ENCODE measurements around the gene CCDC110.

The CCDC110 gene

DNA sequence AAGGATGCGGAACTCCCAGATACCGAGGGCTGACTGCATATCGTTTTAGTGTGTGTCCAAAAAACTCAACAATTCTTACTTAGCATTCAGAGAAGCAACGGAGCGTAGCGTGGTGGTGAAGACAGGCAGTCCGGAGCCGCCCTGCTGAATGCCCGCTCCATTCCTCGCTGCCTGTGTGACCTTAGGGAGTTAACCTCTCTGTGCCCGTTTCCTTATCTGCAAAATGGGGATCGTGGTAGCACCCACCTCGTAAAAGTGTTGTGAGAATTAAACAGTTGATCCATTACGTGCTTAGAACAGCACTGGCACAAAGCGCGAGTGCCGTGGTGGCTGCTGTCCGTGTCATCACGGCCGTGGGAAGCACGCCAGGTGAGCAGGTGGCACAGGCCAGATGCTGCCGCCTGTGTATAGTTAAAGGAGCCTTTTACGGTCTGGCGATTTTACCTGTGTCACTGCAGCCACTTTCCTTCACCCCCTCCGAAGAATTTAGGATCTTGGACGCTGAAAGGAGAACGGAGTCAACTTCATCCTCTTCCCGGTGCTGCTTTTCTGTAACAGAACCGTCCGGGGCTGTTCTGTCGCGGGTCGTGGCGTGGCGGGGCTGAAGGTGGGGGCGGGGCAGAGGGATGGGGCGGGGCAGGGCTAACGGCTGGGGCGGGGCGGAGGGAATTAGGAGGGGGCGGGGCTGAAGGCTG, 885 bp downstream of the CCDC110 start:
- no peak for FAIRE-seq

DNA sequence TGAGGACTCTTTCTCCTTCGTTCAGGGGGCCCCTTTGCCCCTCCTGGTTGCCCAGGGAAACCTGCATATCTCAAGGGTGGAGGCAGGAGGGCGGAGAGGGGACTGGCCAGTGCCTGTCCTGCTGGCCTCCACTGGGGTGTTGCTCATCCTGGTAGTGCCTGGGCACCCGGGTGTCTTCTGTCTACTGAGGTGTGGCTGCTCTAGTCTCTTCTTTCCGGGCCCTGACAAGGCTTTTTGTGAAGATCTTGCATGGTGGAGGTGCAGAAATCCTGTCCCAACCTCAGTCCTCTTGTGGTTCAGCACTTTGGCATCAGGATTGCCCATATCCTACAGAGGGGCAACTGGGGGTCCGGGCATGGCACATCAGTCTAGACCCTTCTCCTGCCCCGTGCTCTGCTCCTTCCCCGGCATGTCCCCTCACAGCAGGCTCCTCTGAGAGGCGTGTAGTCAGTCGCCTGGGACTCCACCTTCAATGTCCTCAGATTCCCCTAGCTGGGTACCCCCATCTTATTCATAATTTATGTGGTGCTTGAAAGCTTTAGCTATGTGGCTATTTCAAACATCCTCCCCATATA, 1.9 kb downstream of the CCDC110 start:
- no peak for FAIRE-seq

DNA sequence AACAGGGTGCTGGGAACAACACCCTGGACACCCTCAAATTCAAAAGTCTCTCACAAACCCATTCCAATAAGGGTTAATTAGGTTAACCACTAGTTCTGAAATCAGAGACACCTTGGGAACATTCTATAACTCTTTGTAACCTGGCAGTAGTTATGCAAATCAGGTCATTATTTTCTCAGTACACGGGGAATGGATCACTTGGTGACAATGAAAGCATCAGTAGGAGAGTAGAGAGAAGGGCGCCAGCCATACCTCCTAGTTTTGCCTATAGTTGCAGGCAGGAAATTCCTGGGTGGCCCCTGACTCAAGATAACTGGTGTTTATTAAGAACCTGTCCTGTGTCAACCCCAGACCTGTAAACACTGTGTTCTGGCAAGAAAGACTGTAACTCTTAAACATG, 2.5 kb downstream of the CCDC110 start:
- no peak for FAIRE-seq

DNA sequence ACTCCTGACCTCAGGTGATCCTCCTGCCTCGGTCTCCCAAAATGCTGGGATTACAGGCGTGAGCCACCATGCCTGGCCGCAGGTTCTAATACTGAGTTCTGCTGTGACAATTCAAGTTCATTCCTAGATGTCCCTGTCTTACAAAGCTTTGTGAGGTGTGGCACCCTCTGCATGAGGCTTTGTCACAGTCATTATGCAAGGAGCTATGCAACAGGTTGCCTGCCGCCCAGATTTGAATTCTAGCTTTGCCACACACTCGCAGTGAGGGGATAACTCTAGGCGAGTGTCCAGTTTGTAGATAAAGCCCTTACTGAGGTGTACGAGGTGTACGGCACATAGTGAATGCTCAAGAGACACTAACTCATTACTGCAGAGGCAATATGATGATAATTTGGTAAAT, 3.5 kb downstream of the CCDC110 start:
- no peak for FAIRE-seq

DNA sequence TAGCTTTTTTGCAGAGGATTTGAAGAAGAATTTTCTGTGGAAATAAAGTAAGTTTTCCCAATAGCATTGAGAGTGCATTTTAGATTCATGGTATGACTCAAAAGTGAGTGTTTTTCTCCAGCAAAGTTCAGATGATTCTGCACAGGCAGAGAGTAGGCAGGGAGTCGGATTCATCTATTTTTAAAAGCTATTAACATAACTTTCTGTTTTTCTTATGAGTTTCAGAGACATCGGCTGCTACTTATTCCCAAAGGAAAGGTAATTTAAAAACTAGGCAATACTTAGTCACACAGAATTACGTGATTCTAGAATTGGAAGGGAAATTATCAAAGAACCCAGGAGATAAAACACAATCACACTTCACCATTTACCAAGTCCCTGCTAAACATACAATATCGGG, 4.4 kb downstream of the CCDC110 start:
- FAIRE-seq, result no peak

DNA sequence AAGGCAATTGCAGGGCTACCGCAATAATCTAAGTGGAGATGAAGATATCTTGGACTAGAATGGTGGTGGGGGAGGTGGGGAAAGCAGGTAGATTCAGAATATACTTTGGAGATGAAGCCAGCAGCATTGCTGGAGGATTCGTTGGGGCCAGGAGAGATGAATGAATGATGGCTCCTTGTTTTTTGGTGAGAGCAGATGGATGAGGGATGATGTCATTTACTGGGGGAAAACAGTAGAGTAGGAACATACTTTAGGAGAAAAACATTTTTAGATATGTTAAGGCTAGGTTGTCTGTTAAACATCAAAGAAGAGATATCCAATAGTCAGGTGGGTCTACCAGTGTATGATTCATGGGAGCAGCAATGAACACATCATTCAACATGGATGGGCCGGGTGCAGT, 5.8 kb downstream of the CCDC110 start:
- no peak for FAIRE-seq

DNA sequence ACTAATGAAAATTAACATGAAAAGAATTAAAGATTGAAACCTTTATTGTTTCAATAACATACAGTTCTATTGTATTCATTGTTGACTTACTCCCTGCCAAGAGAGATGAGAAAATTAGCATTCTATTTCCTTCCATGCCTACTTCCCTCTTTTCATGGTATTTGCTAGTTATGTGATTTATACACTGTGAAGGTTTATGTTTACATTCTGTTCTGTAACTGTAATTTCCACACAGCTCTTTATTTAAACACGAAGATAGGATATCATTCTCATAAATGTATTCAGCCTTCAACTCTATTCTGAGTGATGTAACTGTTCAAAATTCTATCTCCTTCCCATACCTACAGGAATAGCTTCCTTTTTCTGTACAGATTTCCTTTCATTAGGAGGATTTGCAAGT, 6.6 kb downstream of the CCDC110 start:
- FAIRE-seq, result no peak

DNA sequence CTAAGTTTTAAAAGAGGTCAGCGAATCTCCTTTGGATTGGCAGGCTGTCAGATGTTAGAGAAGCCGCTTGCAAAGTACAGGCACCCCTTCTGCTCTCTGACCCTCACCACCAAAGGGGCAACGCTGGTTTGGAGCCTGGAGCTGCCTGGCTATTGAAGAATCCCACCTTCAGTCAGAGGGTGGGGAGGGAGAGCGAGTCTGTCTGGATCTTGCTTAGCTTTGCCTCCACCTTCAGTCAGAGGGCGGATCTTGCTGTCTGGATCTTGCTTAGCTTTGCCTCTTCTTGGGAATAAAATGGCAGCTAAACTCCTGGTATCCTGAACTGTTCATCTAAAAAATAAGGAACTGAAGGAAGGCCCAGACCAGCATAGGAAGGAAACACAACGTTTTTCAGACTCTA, 7.3 kb downstream of the CCDC110 start:
- no peak for FAIRE-seq

DNA sequence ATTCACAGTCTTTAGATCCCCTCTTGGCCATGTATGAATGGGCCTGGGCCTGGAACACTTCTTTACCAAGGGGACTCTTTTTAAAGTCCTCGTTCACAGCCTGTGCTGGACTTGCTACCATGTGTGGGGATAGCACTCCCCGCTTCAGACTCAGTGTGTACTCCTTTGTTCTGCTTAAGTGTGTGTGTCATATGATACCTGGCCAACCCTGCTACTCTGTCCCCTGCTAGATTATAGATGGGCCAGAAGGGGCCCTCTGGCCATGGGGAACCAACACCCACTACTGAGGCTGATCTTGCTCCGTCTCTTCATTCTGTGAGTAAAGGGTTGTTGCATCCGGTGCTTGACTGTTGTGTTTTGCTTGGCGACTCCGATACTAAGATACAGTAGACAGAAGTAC, 8.0 kb downstream of the CCDC110 start:
- no peak for FAIRE-seq

DNA sequence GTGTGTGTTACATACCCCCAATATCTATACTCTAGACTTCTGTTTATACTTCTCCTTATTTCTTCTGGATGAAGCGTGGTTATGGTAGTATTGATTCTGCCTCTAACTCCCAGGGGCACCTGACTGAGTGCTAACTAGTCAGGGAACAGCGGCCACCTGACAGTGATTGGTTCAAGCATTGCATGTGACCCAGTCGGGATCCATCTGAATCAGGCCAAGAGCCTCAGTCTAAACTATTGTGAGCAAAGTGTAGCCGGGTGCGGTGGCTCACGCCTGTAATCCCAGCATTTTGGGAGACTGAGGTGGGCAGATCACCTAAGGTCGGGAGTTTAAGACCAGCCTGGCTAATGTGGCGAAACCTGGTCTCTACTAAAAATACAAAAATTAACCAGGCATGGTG, 10.0 kb downstream of the CCDC110 start:
- no peak for FAIRE-seq

DNA sequence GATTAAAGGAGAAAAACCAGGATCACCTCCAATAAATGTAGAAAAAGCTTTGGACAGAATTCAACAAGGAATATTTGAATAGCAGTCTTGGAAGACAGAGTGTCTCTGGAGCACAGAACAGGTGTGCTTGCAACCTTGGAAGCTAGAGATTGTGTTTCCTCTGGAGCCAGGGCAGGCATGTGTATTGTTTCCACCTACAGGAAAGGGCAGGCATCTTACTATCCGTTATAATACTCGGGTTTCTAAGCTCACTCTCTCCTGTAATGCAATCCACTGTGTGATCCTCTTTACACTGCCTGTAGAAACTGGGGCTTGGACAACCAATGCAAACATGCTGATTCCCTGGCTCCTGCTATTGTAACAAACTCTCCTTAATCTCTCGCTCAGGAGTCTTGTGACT, 14.4 kb downstream of the CCDC110 start:
- FAIRE-seq, result no peak

DNA sequence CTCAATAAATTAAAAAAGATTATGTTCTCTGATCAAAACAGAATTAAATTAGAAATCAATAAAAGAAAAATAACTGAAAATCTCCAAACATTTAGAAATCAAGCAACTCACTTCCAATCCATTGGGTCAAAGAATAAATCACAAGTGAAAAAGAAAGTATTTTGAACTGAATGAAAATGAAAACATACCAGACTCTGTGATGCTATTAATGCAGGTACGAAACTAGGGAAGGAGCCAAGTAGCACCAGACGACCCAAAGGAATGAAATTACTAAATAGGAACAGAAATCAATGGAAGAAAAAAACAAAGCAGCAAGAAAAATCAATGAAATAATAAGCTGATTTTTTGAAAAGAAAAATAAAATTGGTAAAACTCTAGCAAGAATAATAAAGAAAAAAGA, 15.4 kb downstream of the CCDC110 start:
- no peak for FAIRE-seq

DNA sequence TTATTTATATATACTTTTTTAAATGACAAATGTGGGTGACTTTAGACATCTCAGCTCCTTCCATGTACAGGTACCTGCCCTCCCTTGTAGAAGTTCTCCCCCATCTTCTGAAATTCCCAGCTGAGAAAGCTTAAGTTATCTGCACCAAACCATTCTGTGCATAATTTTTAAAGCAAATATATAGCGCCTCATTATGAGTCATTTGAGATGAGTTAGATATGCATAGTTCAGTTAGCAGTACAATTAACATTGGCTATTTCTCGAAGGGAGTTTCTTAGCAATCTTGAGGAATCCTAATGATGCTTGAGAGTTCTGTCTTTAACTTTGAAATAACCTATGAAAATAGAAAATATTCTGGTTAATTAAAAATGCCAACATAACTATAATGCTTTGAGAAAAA, 26.3 kb downstream of the CCDC110 start:
- no peak for FAIRE-seq

DNA sequence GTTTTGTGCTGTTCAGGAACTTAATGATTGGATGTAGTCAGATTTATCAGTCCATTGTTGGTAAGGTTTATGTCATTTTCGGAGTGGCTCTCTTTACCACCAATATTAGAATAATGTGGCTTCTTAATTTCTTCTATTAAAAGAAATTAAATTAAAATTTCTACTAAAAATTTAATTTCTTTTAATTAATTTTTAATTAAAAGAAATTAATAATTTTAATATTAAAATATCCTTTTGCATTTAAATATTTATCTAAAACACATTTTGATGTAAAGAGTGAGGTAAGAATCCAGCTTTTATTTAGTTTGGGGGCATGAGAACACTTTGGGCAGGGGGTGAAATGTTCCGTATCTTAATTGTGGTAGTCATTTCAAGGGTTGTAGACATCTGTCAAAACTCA, 30.1 kb downstream of the CCDC110 start:
- FAIRE-seq, result no peak

DNA sequence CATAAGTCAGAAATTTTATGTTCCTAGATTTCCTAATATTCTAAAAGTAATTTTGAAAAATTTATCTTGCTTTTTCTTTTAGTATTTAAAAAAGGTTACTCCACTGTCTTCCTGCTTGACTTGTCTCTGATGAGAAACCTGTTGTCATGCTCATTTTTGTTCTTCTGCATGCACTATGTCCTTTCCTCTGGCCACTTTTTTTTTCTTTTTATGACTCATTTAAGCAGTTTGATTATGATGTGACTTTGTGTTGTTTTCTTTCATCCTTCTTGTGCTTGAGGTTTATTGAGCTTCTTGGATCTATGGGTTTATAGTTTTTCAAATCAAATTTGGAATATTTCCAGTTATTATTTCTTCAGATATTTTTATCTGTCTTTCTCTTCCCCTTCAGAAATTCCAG, 33.7 kb downstream of the CCDC110 start:
- FAIRE-seq, result no peak

DNA sequence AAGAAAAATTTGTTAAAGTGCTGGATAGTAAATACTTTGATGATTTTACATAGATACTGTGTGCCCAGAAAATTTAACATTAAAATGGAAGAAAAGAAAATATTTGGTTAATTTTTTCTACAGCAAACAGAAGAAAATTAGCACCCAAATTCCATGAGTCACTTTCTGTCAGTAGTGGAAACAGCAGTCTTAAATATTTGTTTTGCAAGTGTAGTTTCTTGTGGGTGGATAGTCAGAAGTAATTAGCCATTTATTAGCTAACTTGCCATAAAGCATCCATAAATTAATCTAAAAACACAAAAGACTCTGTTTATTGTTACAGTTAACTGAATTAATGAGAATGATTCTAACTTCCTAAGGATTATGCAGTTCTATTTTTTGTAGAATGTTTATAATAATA, 36.1 kb downstream of the CCDC110 start:
- no peak for FAIRE-seq

DNA sequence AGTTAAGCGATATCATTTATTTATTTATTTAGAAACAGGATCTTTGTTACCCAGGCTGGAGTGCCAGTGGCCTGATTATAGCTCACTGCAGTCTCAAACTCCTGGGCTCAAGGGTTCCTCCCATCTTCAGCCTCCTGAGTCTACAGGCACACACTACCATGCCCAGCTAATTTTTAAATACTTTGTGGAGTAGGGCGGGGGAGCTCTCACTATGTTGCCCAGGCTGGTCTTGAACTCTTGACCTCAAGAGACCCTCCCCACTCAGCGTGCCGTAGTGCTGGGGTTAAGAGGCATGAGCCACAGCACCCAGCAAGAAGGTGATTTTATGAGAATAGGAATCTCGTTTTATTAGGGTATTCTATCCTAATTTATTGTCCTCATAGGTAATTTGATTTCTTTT, 41.9 kb downstream of the CCDC110 start:
- no peak for FAIRE-seq

DNA sequence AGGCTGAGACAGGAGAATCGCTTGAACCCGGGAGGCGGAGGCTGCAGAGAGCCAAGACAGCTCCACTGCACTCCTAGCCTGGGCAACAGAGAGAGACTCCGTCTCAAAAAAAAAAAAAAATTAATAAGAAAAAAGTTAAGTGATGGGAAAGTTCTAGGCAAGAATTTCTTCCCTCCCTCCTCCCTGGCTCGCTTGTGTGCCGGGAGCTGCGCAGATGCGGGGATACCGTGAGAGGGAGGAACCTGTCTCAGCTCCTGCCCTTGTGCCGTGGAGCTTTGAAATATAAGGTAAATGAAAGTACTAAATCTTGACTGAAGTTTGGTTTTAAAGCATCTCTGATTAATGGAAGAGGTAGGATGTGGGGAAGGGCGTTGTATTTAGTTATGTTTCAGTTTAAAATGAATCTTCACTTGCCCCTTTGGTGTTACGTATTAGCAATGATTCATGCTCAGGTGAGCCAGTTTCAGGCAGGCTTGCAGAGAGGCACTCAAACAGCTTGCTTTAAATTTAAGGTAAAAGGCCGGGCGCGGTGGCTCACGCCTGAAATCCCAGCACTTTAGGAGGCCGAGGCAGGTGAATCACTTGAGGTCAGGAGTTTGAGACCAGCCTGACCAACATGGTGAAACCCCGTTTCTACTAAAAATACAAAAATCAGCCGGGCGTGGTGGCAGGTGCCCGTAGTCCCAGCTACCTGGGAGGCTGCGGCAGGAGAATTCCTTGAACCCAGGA, 44.4 kb downstream of the CCDC110 start:
- FAIRE-seq, result no peak

DNA sequence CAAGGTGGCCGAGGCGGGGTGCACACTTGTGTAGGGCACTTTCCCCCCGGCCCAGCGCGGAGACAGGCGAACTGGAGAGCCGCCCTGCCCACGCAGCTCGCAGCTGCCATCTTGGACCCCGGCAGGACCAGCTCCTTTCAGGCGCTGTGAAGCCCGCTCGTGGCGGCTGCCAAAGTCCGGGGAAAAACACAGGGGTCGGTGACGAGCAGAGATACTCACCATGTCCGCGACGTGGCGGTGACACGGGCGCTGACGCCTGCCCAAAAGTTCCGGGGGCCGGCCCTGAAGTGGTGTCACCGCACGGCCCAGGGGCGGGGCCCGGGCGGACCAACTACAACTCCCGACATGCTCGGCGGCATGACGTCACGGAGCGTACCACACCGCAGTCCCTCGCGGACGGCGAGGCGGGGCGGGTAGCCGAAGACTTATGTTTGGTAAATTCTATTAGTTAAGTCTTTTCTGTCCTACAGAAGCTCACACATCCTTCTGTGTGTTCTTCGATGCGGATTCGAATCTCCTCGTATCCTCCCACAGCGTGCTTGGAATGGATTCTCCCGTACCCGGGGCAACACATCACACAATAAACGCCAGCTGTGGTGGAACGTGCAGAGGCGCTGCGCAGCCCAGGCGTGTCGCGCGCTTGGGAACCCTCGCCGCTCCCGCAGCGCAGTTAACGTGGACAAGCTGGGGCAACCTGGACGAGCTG, 45.7 kb downstream of the CCDC110 start, which contains the start of gene UFSP2:
UFSP2 (minus strand) TSS at position 318 of the 706 bp plus-strand sequence; CDS start at position 222, 96 bp downstream.
- peak; percentile 56 for FAIRE-seq

DNA sequence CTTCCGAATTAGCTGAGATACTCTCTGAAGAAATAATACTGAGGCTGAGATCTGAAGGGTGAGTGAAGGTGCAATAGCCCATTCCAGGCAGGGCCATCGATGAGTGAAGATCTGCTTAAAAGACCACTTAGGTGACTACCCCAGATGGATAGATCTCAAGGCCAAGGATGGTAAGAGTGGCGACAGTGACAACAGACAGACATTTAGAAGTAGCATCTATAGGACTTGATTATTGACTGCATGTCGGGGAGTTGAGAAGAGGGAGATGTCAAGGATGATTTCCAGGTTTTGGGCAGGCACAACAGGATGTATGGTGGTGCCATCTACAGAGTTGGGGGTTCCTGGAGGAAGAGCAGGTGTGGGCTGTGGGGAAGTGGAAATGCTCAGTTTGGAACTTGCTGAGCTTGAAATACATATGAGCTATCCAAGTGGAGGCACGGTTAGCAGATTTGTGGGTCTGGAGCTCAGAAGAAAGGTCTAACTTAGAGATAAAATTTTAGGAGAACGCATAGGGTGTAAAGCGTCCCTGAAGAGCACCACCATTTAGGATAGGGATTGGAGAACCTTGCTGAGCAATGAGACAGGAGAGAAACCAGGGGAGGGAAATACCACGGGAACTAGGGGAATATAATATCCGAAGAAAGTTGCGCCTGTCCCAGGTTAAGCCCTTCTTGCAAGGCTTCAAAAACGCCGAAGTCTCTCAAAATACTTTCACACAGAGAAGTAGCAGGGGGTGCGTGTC, 46.5 kb downstream of the CCDC110 start:
- no peak for FAIRE-seq

DNA sequence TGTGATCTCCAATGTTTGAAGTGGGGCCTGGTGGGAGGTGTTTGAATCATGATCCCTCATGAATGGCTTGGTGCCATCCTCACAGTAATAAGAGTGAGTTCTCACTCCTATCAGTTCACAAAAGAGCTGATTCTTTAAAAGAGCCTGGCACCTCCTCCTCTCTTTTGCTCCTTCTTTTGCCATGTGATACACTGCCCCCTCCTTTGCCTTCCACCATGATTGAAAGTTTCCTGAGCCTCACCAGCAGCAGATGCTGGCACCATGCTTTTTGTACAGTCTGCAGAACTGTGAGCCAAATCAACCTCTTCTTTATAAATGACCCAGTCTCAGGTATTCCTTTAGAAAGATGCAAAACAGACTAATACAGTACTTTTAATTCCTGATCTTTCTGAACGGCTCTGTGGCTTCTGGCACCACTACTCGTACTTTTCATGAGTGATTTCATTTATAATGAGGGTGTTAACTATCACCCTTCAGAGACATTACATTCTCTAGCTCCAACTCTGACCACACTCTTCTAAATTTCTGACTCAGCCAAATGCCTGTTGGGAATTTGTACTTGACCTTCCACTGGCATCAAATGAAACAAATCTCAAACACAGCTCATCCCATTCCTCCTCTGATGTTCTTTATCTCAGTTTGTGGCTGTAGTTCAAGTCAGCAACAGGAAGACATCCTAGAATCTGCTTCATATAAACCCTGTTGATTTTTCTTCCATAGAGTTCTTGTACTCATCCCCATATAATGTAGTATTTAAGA, 50.0 kb downstream of the CCDC110 start:
- no peak for FAIRE-seq

DNA sequence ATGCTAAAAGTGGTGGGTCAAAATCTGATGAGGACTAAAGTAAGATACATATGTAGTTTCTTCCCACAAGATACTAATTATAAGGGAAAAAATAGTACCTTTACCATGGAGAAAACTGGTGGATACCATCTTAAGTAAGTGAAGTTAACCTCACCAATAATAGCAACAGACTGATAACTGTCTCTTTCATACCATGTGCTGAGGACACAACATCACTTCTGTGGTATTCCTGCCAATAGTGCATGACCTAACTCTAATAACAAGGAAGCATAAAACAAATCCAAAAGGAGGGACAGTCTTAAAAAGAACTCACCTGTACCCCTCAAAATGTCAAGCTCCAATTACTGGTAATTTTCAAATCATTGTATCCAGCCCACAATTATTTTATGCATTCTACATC, 54.6 kb downstream of the CCDC110 start:
- no peak for FAIRE-seq

Data from islet of Langerhans (tissue), 1 donor.